ENCODE results near the gene USP17L26. TPM values are rescaled to one million over a fixed set of nuclear protein-coding genes. Genes with fewer than 3 reads are reported as not detected.

Gene USP17L26, protein sequence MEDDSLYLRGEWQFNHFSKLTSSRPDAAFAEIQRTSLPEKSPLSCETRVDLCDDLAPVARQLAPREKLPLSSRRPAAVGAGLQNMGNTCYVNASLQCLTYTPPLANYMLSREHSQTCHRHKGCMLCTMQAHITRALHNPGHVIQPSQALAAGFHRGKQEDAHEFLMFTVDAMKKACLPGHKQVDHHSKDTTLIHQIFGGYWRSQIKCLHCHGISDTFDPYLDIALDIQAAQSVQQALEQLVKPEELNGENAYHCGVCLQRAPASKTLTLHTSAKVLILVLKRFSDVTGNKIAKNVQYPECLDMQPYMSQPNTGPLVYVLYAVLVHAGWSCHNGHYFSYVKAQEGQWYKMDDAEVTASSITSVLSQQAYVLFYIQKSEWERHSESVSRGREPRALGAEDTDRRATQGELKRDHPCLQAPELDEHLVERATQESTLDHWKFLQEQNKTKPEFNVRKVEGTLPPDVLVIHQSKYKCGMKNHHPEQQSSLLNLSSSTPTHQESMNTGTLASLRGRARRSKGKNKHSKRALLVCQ
- total RNA-seq, result not detected in 2 replicates

DNA sequence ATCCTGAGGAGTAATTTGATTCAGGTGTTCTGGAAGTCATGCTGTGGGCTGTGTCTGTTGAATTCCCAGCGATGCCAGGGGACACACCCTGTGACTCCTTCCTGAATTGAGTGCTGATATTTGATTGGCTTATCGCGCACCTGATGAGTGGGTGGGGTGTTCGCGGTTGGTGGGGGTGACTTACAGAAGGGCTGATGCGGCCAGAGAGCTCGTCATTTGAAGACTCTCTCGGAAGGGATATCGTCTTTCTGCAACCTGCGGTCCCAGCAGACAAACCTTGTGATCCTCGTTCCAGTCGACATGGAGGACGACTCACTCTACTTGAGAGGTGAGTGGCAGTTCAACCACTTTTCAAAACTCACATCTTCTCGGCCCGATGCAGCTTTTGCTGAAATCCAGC lies at the start of gene USP17L26:
TSS of gene USP17L26 (plus strand) at position 301 of the 400 bp plus-strand sequence. CDS start at position 301, 0 bp downstream.

DNA sequence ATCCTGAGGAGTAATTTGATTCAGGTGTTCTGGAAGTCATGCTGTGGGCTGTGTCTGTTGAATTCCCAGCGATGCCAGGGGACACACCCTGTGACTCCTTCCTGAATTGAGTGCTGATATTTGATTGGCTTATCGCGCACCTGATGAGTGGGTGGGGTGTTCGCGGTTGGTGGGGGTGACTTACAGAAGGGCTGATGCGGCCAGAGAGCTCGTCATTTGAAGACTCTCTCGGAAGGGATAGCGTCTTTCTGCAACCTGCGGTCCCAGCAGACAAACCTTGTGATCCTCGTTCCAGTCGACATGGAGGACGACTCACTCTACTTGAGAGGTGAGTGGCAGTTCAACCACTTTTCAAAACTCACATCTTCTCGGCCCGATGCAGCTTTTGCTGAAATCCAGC lies 9.6 kb upstream of the USP17L26 start, which contains the start of gene USP17L24:
TSS of gene USP17L24 (plus strand) at position 301 of the 400 bp plus-strand sequence. CDS start at position 301, 0 bp downstream.

DNA sequence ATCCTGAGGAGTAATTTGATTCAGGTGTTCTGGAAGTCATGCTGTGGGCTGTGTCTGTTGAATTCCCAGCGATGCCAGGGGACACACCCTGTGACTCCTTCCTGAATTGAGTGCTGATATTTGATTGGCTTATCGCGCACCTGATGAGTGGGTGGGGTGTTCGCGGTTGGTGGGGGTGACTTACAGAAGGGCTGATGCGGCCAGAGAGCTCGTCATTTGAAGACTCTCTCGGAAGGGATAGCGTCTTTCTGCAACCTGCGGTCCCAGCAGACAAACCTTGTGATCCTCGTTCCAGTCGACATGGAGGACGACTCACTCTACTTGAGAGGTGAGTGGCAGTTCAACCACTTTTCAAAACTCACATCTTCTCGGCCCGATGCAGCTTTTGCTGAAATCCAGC lies 4.8 kb upstream of the USP17L26 start, which contains the start of gene USP17L25:
TSS of gene USP17L25 (plus strand) at position 301 of the 400 bp plus-strand sequence. CDS start at position 301, 0 bp downstream.

DNA sequence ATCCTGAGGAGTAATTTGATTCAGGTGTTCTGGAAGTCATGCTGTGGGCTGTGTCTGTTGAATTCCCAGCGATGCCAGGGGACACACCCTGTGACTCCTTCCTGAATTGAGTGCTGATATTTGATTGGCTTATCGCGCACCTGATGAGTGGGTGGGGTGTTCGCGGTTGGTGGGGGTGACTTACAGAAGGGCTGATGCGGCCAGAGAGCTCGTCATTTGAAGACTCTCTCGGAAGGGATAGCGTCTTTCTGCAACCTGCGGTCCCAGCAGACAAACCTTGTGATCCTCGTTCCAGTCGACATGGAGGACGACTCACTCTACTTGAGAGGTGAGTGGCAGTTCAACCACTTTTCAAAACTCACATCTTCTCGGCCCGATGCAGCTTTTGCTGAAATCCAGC lies 4.6 kb downstream of the USP17L26 start, which contains the start of gene USP17L5:
TSS of gene USP17L5 (plus strand) at position 301 of the 400 bp plus-strand sequence. CDS start at position 301, 0 bp downstream.

DNA sequence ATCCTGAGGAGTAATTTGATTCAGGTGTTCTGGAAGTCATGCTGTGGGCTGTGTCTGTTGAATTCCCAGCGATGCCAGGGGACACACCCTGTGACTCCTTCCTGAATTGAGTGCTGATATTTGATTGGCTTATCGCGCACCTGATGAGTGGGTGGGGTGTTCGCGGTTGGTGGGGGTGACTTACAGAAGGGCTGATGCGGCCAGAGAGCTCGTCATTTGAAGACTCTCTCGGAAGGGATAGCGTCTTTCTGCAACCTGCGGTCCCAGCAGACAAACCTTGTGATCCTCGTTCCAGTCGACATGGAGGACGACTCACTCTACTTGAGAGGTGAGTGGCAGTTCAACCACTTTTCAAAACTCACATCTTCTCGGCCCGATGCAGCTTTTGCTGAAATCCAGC lies 9.4 kb downstream of the USP17L26 start, which contains the start of gene USP17L27:
TSS of gene USP17L27 (plus strand) at position 301 of the 400 bp plus-strand sequence. CDS start at position 301, 0 bp downstream.

DNA sequence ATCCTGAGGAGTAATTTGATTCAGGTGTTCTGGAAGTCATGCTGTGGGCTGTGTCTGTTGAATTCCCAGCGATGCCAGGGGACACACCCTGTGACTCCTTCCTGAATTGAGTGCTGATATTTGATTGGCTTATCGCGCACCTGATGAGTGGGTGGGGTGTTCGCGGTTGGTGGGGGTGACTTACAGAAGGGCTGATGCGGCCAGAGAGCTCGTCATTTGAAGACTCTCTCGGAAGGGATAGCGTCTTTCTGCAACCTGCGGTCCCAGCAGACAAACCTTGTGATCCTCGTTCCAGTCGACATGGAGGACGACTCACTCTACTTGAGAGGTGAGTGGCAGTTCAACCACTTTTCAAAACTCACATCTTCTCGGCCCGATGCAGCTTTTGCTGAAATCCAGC lies 14.1 kb downstream of the USP17L26 start, which contains the start of gene USP17L28:
TSS of gene USP17L28 (plus strand) at position 301 of the 400 bp plus-strand sequence. CDS start at position 301, 0 bp downstream.

DNA sequence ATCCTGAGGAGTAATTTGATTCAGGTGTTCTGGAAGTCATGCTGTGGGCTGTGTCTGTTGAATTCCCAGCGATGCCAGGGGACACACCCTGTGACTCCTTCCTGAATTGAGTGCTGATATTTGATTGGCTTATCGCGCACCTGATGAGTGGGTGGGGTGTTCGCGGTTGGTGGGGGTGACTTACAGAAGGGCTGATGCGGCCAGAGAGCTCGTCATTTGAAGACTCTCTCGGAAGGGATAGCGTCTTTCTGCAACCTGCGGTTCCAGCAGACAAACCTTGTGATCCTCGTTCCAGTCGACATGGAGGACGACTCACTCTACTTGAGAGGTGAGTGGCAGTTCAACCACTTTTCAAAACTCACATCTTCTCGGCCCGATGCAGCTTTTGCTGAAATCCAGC lies 18.9 kb downstream of the USP17L26 start, which contains the start of gene USP17L29:
TSS of gene USP17L29 (plus strand) at position 301 of the 400 bp plus-strand sequence. CDS start at position 301, 0 bp downstream.

DNA sequence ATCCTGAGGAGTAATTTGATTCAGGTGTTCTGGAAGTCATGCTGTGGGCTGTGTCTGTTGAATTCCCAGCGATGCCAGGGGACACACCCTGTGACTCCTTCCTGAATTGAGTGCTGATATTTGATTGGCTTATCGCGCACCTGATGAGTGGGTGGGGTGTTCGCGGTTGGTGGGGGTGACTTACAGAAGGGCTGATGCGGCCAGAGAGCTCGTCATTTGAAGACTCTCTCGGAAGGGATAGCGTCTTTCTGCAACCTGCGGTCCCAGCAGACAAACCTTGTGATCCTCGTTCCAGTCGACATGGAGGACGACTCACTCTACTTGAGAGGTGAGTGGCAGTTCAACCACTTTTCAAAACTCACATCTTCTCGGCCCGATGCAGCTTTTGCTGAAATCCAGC lies 28.4 kb downstream of the USP17L26 start, which contains the start of gene USP17L30:
TSS of gene USP17L30 (plus strand) at position 301 of the 400 bp plus-strand sequence. CDS start at position 301, 0 bp downstream.

Other genes with a start within 250 kb of the USP17L26 start
- gene FAM90A26, start 164.2 kb upstream of the USP17L26 start, total RNA-seq, result not detected in 2 replicates
- not detected in 2 replicates for gene USP17L10, start 124.0 kb upstream of the USP17L26 start, total RNA-seq
- gene USP17L11, start 119.3 kb upstream of the USP17L26 start, total RNA-seq, result not detected in 2 replicates
- not detected in 2 replicates for gene USP17L12, start 114.5 kb upstream of the USP17L26 start, total RNA-seq
- not detected in 2 replicates for gene USP17L13, start 109.8 kb upstream of the USP17L26 start, total RNA-seq
- gene USP17L15, start 100.3 kb upstream of the USP17L26 start, total RNA-seq, result not detected in 2 replicates
- gene USP17L17, start 90.8 kb upstream of the USP17L26 start, total RNA-seq, result not detected in 2 replicates
- gene USP17L18, start 86.0 kb upstream of the USP17L26 start, total RNA-seq, result not detected in 2 replicates
- gene USP17L19, start 81.3 kb upstream of the USP17L26 start, total RNA-seq, result not detected in 2 replicates
- not detected in 2 replicates for gene USP17L20, start 76.5 kb upstream of the USP17L26 start, total RNA-seq
- gene USP17L21, start 71.8 kb upstream of the USP17L26 start, total RNA-seq, result not detected in 2 replicates
- gene USP17L22, start 67.0 kb upstream of the USP17L26 start, total RNA-seq, result not detected in 2 replicates
- not detected in 2 replicates for gene USP17L24, start 9.5 kb upstream of the USP17L26 start, total RNA-seq
- gene USP17L25, start 4.7 kb upstream of the USP17L26 start, total RNA-seq, result not detected in 2 replicates
- not detected in 2 replicates for gene USP17L5, start 4.7 kb downstream of the USP17L26 start, total RNA-seq
- gene USP17L27, start 9.5 kb downstream of the USP17L26 start, total RNA-seq, result not detected in 2 replicates
- not detected in 2 replicates for gene USP17L28, start 14.2 kb downstream of the USP17L26 start, total RNA-seq
- not detected in 2 replicates for gene USP17L29, start 19.0 kb downstream of the USP17L26 start, total RNA-seq
- not detected in 2 replicates for gene USP17L30, start 28.5 kb downstream of the USP17L26 start, total RNA-seq
- not detected in 2 replicates for gene DEFB131A, start 109.8 kb downstream of the USP17L26 start, total RNA-seq

All from hair follicle dermal papilla cell (primary cell).